ENCODE results near the gene MICAL3. TPM values are rescaled to one million over a fixed set of nuclear protein-coding genes. Genes with fewer than 3 reads are reported as not detected.

The MICAL3 gene
- total RNA-seq, 4 donors from 2014 or later: 6.0 to 9.8 (median 8.1) TPM

DNA sequence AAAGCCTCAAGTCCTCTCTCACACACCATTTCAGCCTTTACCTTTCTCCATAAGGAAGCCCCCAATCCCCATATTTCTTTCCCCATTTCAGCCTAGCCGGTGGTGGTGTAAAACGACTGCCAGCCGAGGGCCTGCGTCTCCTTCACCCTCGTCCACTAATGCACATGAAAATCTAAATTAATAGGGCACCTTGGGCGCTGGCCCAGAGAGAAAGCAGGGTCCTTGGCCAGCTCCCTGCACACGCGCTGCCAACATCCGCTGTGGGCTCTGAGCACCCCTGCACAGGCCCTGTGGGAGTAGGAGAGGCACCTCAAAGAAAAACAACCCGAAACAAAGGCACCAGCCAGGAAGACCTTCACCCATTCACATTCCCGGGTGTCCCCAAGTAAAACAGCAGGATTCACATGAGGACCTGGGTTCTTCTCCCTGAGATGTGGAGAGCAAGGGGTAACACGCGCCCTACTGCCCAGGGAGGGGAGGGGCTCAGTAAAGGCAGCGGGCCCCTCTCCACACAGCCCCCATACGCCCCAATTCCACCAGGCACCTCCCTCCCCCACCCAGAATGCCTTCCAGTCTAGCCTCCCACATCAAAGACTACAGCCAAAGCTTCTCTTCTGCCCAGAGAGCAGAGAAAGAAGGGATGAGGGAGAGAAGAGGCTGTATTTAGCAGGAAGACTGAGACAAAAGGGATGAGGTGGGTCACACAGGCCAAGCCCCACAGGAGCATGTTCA, 79.0 kb downstream of the MICAL3 start:
- H3K27ac ChIP-seq: peak overlapping the region; percentile 10 to 84 (median 61)
- no peak overlapping the region for H3K4me3 ChIP-seq
- intact Hi-C loops (cut with DNase I; ENCODE audit: low total_unique reads) (no loop called here), in situ Hi-C loops (cut with MboI; ENCODE audit: low sequenced_read_pairs in 4 of 4) (no loop called here)
- H3K4me1 ChIP-seq: peaks cover 71 to 79% of the 10 kb centered on the region in 2 donors
- ATAC-seq: no peak
- no peak for TF ChIP-seq POLR2A (IDR thresholded peaks at IDR 0.05)
- TF ChIP-seq, protein P1, sequence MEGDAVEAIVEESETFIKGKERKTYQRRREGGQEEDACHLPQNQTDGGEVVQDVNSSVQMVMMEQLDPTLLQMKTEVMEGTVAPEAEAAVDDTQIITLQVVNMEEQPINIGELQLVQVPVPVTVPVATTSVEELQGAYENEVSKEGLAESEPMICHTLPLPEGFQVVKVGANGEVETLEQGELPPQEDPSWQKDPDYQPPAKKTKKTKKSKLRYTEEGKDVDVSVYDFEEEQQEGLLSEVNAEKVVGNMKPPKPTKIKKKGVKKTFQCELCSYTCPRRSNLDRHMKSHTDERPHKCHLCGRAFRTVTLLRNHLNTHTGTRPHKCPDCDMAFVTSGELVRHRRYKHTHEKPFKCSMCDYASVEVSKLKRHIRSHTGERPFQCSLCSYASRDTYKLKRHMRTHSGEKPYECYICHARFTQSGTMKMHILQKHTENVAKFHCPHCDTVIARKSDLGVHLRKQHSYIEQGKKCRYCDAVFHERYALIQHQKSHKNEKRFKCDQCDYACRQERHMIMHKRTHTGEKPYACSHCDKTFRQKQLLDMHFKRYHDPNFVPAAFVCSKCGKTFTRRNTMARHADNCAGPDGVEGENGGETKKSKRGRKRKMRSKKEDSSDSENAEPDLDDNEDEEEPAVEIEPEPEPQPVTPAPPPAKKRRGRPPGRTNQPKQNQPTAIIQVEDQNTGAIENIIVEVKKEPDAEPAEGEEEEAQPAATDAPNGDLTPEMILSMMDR (IDR thresholded peaks at IDR 0.05 in 4 of 5, conservative IDR thresholded peaks at IDR 0.05 in 1 of 5): no peak
- H3K9me3 ChIP-seq: no peaks in the 10 kb centered on the region
- H3K27me3 ChIP-seq: no peaks in the 10 kb centered on the region
- DNase-seq: no peak
- no peaks in the 10 kb centered on the region for H3K36me3 ChIP-seq

DNA sequence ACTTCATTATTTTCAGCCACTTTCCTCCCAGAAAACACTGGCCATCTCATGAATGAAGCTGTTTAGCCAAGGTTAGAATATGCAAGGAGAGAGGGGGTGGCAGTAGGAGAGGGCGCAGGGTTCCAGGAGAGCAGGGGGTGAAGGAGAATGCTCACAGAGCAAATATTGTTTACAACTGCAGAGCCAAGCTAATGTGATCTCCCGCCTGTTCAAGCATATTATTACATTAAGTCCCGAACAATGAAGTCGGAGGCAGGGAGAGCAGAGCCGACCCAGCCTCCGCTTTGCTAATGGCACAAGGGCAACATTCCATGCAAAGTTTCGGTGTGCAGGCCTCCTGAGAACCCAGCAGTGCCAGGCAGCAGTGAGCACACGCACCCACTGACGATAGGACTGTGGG, 80.1 kb downstream of the MICAL3 start:
- TF ChIP-seq, protein P1 (IDR thresholded peaks at IDR 0.05 in 4 of 5, conservative IDR thresholded peaks at IDR 0.05 in 1 of 5): no peak
- TF ChIP-seq POLR2A (IDR thresholded peaks at IDR 0.05): no peak
- H3K9me3 ChIP-seq: no peaks in the 10 kb centered on the region
- in situ Hi-C loops (cut with MboI; ENCODE audit: low sequenced_read_pairs in 4 of 4): no loop called here
- H3K36me3 ChIP-seq: no peaks in the 10 kb centered on the region
- intact Hi-C loops (cut with DNase I; ENCODE audit: low total_unique reads): no loop called here
- H3K4me3 ChIP-seq: no peak overlapping the region
- ATAC-seq (no peak), DNase-seq (no peak)
- no peaks in the 10 kb centered on the region for H3K27me3 ChIP-seq
- H3K27ac ChIP-seq: peak overlapping the region; percentile 22 to 84 (median 54)
- peaks cover 62 to 71% of the 10 kb centered on the region in 2 donors for H3K4me1 ChIP-seq

DNA sequence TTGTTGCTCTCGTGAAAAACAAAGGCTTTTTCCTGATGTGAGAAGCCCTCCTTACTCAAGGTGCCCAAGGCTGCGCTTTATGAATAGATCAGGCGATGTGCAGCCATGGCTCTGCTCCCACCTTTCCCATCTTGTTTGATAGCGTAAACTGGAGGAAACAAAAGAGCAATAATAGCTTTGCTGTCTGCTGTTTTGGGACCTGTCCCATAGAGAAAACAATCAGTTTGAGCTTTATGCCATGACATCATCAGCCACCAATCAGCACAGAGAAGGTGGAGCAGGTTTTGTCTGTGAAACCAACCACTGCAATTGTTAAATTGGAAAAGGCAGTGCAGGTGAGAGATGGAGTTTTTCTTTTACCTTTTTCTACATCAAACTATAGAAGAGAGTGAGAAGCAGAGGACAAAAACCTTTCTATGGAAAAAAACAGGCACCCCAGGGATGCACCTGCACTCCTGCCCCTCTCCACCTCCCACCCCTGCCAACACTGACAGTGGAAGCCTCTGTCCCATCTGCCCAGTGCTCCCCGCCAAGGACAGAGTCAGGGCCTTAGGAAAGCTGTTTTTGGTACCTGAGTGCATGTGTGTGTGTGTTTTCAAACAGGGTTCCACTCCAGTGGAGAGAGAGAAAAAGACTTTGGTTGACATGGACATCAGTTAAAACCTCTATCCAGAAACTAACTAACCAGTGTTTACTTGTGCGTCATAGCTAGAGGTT, 80.7 kb downstream of the MICAL3 start:
- Histone ChIP-seq H3K27me3 (no peaks in the 10 kb centered on the region), H3K27ac (peak overlapping the region; percentile 22 to 84 (median 54)), H3K4me3 (no peak overlapping the region), H3K4me1 (peaks cover 68 to 72% of the 10 kb centered on the region in 2 donors), H3K36me3 (no peaks in the 10 kb centered on the region), H3K9me3 (no peaks in the 10 kb centered on the region)
- intact Hi-C loops (cut with DNase I; ENCODE audit: low total_unique reads): no loop called here
- ATAC-seq (no peak), DNase-seq (no peak)
- in situ Hi-C loops (cut with MboI; ENCODE audit: low sequenced_read_pairs in 4 of 4): no loop called here
- no peak for TF ChIP-seq POLR2A (IDR thresholded peaks at IDR 0.05)
- TF ChIP-seq, protein P1 (IDR thresholded peaks at IDR 0.05 in 4 of 5, conservative IDR thresholded peaks at IDR 0.05 in 1 of 5): no peak

DNA sequence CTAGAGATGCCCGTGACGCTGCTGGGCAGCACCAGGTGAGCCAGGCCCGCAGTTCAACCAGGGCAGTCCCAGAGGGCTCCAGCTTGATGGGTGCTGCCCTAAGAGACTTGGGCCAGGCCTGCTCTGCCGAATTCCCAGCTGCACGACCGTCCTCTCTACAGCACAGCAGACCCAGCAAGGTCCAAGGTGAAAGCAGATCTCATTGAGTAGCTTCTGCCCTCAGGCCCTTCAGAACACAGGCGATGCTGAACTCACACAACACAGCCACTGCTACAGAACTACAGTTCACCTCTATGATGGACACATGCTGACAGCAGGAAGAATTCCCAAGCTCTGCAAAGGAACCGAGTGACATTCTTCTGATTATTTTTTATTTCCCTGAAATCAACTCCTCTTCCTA, 81.6 kb downstream of the MICAL3 start:
- H3K4me3 ChIP-seq: no peak overlapping the region
- no peaks in the 10 kb centered on the region for H3K9me3 ChIP-seq
- H3K4me1 ChIP-seq: peaks cover 72 to 77% of the 10 kb centered on the region in 2 donors
- no peaks in the 10 kb centered on the region for H3K27me3 ChIP-seq
- peak overlapping the region; percentile 68 to 85 (median 83) for H3K27ac ChIP-seq
- intact Hi-C loops (cut with DNase I; ENCODE audit: low total_unique reads): no loop called here
- in situ Hi-C loops (cut with MboI; ENCODE audit: low sequenced_read_pairs in 4 of 4): no loop called here
- no peaks in the 10 kb centered on the region for H3K36me3 ChIP-seq
- TF ChIP-seq POLR2A (IDR thresholded peaks at IDR 0.05): no peak
- DNase-seq (no peak), ATAC-seq (no peak)
